SK-N-SH (cell line): Measurements from ENCODE around the gene CACNA2D3. TPM values are rescaled to one million over a fixed set of nuclear protein-coding genes. Genes with fewer than 3 reads are reported as not detected.

Experiments
- CTCF ChIA-PET: fragments of 300-600, 350-600 bp; formaldehyde crosslinking; extraction: SDS; loops from one replicate; lab custom pipeline; 2021; lab: Yijun Ruan, JAX
- POLR2A ChIA-PET: fragments of 350-600 bp; sonication (Branson Sonifier 250); formaldehyde crosslinking; extraction: SDS; loops from one replicate; lab custom pipeline; 2020; ENCODE audit warnings: antibody characterized with exemption, inconsistent platforms; lab: Yijun Ruan, JAX
- DNase-seq: peaks from one replicate; pipeline ENCODE4 v3.0.0; 2012
- H2AFZ ChIP-seq: fragments of 200-600 bp; sonication (generic); 2 replicates; pipeline ENCODE4 v1.8.1; 2016; ENCODE audit warnings: antibody characterized with exemption, mild to moderate bottlenecking, low read depth
- H3F3A ChIP-seq: fragments of 200-600 bp; sonication (generic); replicated peaks from 2 replicates; pipeline ENCODE3; 2016; ENCODE audit warnings: antibody characterized with exemption, mild to moderate bottlenecking; ENCODE audit not compliant: insufficient read depth
- H3K27ac ChIP-seq, 2 experiments: fragments of 200-500 bp in 1 of 2; fragments of 200-600 bp in 1 of 2; sonication (Bioruptor generic) in 1 of 2; sonication (generic), shearing (Covaris generic) in 1 of 2; 2 replicates each; pipeline versions ENCODE4 v1.5.1 to v1.6.1; 2014 to 2016; ENCODE audit warnings: low read depth in 2 of 2, inconsistent platforms in 1 of 2, low read length in 1 of 2, mild to moderate bottlenecking in 1 of 2, mixed read lengths in 1 of 2
- H3K27me3 ChIP-seq: fragments of 200-600 bp; sonication (generic), shearing (Covaris generic); 2 replicates; pipeline ENCODE4 v1.6.1; 2016; ENCODE audit warnings: mixed run types; ENCODE audit not compliant: insufficient read depth
- H3K36me3 ChIP-seq, 2 experiments: fragments of 200-500 bp in 1 of 2; fragments of 200-600 bp in 1 of 2; sonication (Bioruptor generic) in 1 of 2; sonication (generic) in 1 of 2; replicated peaks in 1 of 2; 2 replicates each; pipeline versions ENCODE3 to v1.5.1; 2014 to 2016; ENCODE audit warnings: low read length in 1 of 2, mild to moderate bottlenecking in 1 of 2; ENCODE audit not compliant: insufficient read depth in 2 of 2, control insufficient read depth in 1 of 2
- H3K4me1 ChIP-seq, 2 experiments: fragments of 200-500 bp in 1 of 2; fragments of 200-600 bp in 1 of 2; sonication (Bioruptor generic) in 1 of 2; sonication (generic), shearing (Covaris generic) in 1 of 2; 2 replicates each; pipeline versions ENCODE4 v1.5.1 to v1.6.1; 2014 to 2016; ENCODE audit warnings: low read depth in 1 of 2, low read length in 1 of 2, mixed run types in 1 of 2; ENCODE audit not compliant: insufficient read depth in 2 of 2, control insufficient read depth in 1 of 2
- H3K4me2 ChIP-seq: fragments of 200-600 bp; sonication (generic), shearing (Covaris generic); 2 replicates; pipeline ENCODE4 v1.6.1; 2017; ENCODE audit warnings: mixed run types
- H3K4me3 ChIP-seq, 2 experiments: fragments of 200-500 bp in 1 of 2; fragments of 200-600 bp in 1 of 2; sonication (Bioruptor generic) in 1 of 2; sonication (generic), shearing (Covaris generic) in 1 of 2; 2 replicates each; pipeline versions ENCODE4 v1.5.1 to v1.8.1; 2014 to 2016; ENCODE audit warnings: low read depth in 2 of 2, inconsistent platforms in 1 of 2, low read length in 1 of 2, mild to moderate bottlenecking in 1 of 2, mixed read lengths in 1 of 2, moderate library complexity in 1 of 2
- H3K79me2 ChIP-seq: fragments of 200-600 bp; sonication (generic); 2 replicates; pipeline ENCODE4 v1.8.1; 2017; ENCODE audit warnings: mild to moderate bottlenecking; ENCODE audit not compliant: insufficient read depth
- H3K9ac ChIP-seq: fragments of 200-600 bp; sonication (generic); 2 replicates; pipeline ENCODE4 v1.6.1; 2017; ENCODE audit warnings: mixed run types
- H3K9me2 ChIP-seq: fragments of 200-600 bp; sonication (generic); 2 replicates; pipeline ENCODE4 v1.6.1; 2017; ENCODE audit warnings: mixed run types
- H3K9me3 ChIP-seq: fragments of 200-600 bp; sonication (generic); 2 replicates; pipeline ENCODE4 v1.6.1; 2017; ENCODE audit warnings: mixed run types, mild to moderate bottlenecking, moderate library complexity
- H4K20me1 ChIP-seq: fragments of 200-600 bp; sonication (generic); 2 replicates; pipeline ENCODE4 v1.6.1; 2017; ENCODE audit warnings: mild to moderate bottlenecking, mixed run types; ENCODE audit not compliant: insufficient read depth
- CTCF ChIP-seq: fragments of 200-600 bp; sonication (generic); IDR thresholded peaks from 2 replicates; pipeline ENCODE4 v1.6.1; 2017; ENCODE audit warnings: antibody characterized with exemption, mild to moderate bottlenecking, moderate library complexity
- GATA2 ChIP-seq: sonication (generic); formaldehyde crosslinking; IDR thresholded peaks from 2 replicates; pipeline ENCODE4 v1.5.0; 2020; ENCODE audit warnings: mild to moderate bottlenecking, missing genetic modification reagents
- JUND ChIP-seq: IDR thresholded peaks from 2 replicates; pipeline ENCODE4 v1.4.0; 2012
- MEF2A ChIP-seq: IDR thresholded peaks from 2 replicates; pipeline ENCODE4 v1.4.0; 2012; ENCODE audit warnings: low read depth, borderline replicate concordance
- RCOR1 ChIP-seq: fragments of 150-350 bp; IDR thresholded peaks from 2 replicates; pipeline ENCODE4 v1.6.1; 2017; ENCODE audit warnings: antibody characterized with exemption, low read length
- SMC3 ChIP-seq: IDR thresholded peaks from 2 replicates; pipeline ENCODE4 v1.6.1; 2012; ENCODE audit warnings: low read depth, low read length, improper control_type of control experiment
- TAF1 ChIP-seq: IDR thresholded peaks from 2 replicates; pipeline ENCODE4 v1.6.1; 2012; ENCODE audit warnings: low read depth, mild to moderate bottlenecking, low read length, moderate library complexity, borderline replicate concordance
- TCF12 ChIP-seq: IDR thresholded peaks from 2 replicates; pipeline ENCODE4 v1.4.0; 2012
- TEAD4 ChIP-seq: IDR thresholded peaks from 2 replicates; pipeline ENCODE4 v1.4.0; 2012; ENCODE audit warnings: mild to moderate bottlenecking, borderline replicate concordance; ENCODE audit not compliant: insufficient read depth
- USF1 ChIP-seq: IDR thresholded peaks from 2 replicates; pipeline ENCODE4 v1.4.0; 2012; ENCODE audit warnings: low read depth, borderline replicate concordance
- WGBS: methylation state at CpG from one replicate; pipeline ENCODE4 v1.1.6; 2017; ENCODE audit warnings: low lambda C conversion rate; 5-methylcytosine and 5-hydroxymethylcytosine counted together
- polyA plus RNA-seq, 3 experiments: library from polyadenylated mRNA; depleted of rRNA; stranded (reverse); fragments of >200 nt; gene quantifications; 2 replicates each; pipeline ENCODE4 v1.2.3, GENCODE V29; 2012

The CACNA2D3 gene
- polyA plus RNA-seq, 1 of the 3 experiments (the other 2 are of a cell fraction) = 0.15 TPM

- Histone ChIP-seq H3K79me2 (no peaks in the 10 kb centered on the region), H3K4me1 (peaks cover 0 to 2% of the 10 kb centered on the region in 2 experiments; a peak in 1 of 4 replicates), H4K20me1 (no peaks in the 10 kb centered on the region), H3K27me3 (no peaks in the 10 kb centered on the region), H3K9me2 (no peaks in the 10 kb centered on the region), H3K9me3 (no peaks in the 10 kb centered on the region), H3K36me3 (no peaks in the 10 kb centered on the region), H3K27ac (no peak overlapping the region), H3K4me2 (no peak overlapping the region), H3K4me3 (no peak overlapping the region), H3F3A (no peaks in the 10 kb centered on the region), H2AFZ (no peak overlapping the region), H3K9ac (no peak overlapping the region)
- ChIA-PET CTCF (interaction anchor here (2.3 kb wide), 1 partner anchor 9 kb away, joined by 9 read pairs; no protein-coding TSS in a partner anchor), POLR2A (no interaction called here)
- no peak for DNase-seq
- WGBS = 41% methylated on average over 2 of the region's 2 CpGs
- TF ChIP-seq TEAD4 (no peak), JUND (no peak), TCF12 (no peak), USF1 (no peak)
These were observed 424.7 kb downstream of the CACNA2D3 start for GRCh38 chr3:54547051-54547450.

GRCh38 chr3:54547846-54548245 lies 425.5 kb downstream of the CACNA2D3 start:
- DNase-seq = no peak
- ChIA-PET POLR2A (no interaction called here), CTCF (interaction anchor here (2.3 kb wide), 1 partner anchor 9 kb away, joined by 9 read pairs; no protein-coding TSS in a partner anchor)
- Histone ChIP-seq H4K20me1 (no peaks in the 10 kb centered on the region), H3K9me3 (no peaks in the 10 kb centered on the region), H2AFZ (no peak overlapping the region), H3K9me2 (no peaks in the 10 kb centered on the region), H3K4me3 (no peak overlapping the region), H3K27me3 (no peaks in the 10 kb centered on the region), H3K9ac (no peak overlapping the region), H3K4me2 (no peak overlapping the region), H3F3A (no peaks in the 10 kb centered on the region), H3K79me2 (no peaks in the 10 kb centered on the region), H3K27ac (no peak overlapping the region), H3K4me1 (peaks cover 0 to 2% of the 10 kb centered on the region in 2 experiments; a peak in 1 of 4 replicates), H3K36me3 (no peaks in the 10 kb centered on the region)
- TF ChIP-seq TAF1 (no peak), CTCF (no peak), MEF2A (no peak)
- 6% methylated on average over 2 of the region's 2 CpGs for WGBS

GRCh38 chr3:54549607-54550220 lies 427.4 kb downstream of the CACNA2D3 start:
- ChIA-PET CTCF (interaction anchor here (1.0 to 1.3 kb wide), 2 partner anchors 11 to 611 kb away, joined by 3 to 5 read pairs; no protein-coding TSS in a partner anchor), POLR2A (no interaction called here)
- Histone ChIP-seq H3K27me3 (no peaks in the 10 kb centered on the region), H3K9me3 (no peaks in the 10 kb centered on the region), H3K4me3 (no peak overlapping the region), H3K4me2 (no peak overlapping the region), H3K9ac (no peak overlapping the region), H3F3A (no peaks in the 10 kb centered on the region), H2AFZ (no peak overlapping the region), H3K79me2 (no peaks in the 10 kb centered on the region), H4K20me1 (no peaks in the 10 kb centered on the region), H3K4me1 (peaks cover 0 to 2% of the 10 kb centered on the region in 2 experiments; a peak in 1 of 4 replicates), H3K27ac (no peak overlapping the region), H3K9me2 (no peaks in the 10 kb centered on the region), H3K36me3 (no peaks in the 10 kb centered on the region)
- no peak for TF ChIP-seq TAF1
- peak; percentile 57 for TF ChIP-seq GATA2
- TF ChIP-seq SMC3 = no peak
- TF ChIP-seq USF1 = no peak
- TF ChIP-seq RCOR1 = peak; percentile 57; the same call in 1 of the 2 replicates
- DNase-seq = peak; percentile 43
- 41% methylated on average over 10 of the region's 10 CpGs for WGBS
